Activated gamma-delta T cell treated with Interleukin-2 at 50 U/mL for 16 hours (primary cell): ENCODE measurements around the gene BAHCC1.

Experiments
- DNase-seq: peaks from one replicate; pipeline ENCODE4 v3.0.0-alpha.2; 2020

Gene BAHCC1

DNA sequence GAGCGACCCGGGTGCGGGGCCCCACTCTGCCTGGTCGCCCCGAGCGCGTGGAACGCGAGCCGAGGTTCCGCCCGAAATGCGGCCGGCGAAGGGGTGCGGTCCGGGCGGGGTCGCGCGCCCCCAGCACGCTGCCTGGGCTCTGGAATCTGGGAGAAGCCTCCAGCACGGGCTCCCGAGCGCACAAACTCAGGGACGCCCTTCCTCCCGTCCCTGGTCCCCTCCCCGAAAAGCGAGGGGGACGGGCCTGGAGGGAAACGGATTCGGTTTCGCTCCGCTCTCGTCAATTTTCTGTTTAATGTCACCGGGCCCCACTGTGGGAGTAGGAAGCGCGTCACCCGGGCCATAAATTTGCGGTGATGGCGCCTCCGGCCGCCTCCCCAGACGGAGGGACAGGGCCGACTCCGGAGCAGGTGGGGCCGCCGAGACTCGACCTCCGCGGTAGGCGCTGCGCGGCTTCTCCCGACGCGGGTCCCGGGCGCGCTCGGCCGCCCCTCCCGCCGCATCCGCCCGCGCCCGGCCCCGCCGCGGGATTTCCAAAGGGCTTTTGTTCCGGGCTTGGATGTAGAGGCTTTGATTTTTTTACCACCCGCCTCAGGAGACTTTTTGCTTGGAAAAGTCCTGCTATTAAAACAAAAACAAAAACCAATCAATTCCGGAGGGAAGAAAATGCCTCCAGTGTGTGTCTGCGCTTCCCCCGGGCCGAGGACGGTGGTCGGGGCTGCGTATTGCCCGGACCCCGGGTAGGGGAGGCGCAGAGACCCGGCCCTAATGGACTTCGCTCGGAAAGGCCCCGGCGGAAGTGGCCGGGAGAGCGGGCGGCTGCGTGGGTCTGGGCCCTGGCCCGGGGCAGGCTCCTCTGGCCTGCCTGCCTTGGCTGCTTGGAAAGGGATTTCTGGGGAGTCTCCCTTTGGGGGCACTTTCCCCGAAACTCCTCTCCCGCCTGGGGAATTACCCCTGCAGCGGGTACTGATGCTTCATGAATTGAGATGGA, 7.9 kb upstream of the BAHCC1 start:
- DNase-seq: no peak

DNA sequence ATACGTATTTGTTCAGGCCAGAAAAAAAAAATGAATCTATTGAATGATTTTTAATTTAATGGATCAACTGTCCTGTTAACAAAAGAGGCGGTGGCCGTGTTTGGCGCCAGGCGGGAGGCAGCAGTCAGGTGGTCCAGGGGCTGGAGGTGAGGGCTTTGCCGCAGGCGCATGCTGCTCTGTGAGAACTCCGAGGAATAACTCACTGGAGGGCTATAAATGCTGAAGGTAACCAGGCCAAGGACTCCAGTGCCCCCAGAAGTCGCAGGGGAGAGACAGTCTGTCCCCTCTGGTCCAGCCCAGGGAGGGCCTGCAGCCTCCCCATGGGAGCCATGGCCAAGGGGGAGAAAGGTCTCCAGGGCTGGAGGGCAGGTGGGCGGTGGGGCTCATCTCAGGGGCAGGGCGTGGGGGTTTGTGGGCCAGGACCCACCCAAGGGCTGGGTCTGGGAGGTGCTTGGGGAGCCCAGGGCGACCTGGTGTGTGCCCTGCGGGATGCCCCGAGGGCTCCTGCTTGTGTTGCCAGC, 7.1 kb upstream of the BAHCC1 start:
- no peak for DNase-seq

DNA sequence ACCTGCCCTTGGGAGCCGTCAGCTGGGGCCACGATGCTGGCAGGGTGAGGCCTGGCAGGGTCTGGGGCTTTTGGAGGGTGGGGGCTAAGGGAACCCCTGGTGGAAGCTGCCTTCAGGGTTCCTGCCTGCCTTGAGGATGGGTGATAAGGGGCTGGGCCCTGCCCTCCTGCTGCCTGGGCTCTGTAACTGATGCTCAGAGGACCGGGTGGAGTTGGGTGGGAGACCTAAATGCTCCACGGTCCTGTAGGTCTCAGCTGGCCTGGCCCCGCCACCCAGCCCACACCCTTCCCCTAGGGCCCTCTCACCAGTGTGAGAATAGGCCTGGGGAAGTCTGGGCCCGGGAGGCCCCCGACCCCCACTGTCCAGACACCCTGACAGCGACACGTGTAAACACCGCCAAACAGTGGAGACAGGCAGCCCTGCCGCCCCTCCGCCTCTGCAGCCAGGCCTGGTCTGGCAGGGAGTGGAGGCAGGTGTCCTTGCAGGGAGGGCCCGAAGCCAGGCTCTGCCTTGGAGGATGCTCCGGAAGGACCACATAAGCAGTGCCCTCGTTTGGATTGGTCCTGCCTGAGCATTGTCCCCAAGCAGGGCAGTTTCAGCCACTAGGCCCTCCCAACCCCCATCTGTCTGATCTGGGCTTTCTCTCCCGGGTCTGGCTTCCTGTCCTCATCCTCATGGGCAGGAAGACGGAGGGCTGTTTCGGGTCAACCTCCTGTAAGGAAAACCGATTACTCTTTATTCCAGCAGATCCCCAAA, 6.5 kb upstream of the BAHCC1 start:
- DNase-seq: no peak

DNA sequence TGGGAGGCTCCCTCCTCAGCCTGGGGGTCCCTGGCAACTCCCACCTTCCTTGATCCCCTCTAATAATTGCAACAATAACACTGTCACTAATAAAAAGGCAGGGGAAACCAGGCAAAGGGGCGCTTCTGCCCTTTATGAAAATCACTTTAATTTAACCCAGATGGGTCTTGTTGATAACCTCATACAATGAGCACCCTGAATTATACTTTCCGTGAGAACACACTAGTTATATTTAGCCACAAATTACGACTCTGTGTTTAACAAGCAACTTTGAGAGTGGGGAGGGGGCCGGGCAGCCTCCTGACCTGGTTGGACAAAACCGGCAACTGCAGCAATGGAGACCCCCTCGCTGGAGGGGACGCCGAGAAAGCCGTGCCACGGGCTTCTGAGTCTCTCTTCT, 5.7 kb upstream of the BAHCC1 start:
- DNase-seq: no peak

DNA sequence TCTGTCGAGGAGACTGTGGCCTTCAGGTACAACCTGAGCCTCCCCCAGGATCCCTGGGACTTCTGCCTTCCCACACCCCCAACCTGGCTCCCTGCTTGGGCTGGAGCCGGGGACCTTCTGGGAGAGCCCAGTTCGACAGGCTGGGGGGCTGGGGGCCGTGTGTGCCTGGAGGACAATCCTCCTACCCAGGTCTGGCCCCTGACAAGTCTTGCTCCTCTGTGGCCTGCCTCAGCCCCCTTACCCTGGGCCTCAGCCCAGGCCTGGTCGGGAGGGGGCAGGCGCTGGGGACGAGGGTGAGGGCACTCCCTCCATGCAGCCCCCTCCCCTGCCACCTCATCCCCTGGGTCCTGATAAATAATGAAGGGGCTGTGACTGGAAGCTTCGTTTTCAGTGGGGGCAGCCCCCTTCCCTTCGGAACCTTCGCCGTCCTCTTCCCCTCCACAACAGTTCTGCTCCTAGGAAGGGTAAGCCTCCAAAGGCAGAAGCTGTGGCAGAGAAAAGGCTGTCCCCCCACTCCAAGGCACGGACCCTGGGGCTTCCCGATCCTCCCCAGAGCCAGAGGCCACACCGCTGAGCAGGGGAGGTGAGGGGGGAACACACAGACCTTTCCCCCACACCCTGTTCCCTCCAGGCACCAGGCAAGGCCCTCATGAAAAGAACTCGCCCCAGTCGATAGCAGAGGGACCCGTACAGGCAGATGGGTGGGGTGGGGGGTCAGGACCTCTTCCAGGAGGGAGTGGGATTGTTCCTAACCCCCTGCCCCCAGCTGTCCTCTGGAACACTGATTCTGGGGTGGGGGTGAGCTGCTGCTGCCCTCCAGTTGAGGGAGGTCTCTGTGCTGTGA, 5.0 kb upstream of the BAHCC1 start:
- no peak for DNase-seq

DNA sequence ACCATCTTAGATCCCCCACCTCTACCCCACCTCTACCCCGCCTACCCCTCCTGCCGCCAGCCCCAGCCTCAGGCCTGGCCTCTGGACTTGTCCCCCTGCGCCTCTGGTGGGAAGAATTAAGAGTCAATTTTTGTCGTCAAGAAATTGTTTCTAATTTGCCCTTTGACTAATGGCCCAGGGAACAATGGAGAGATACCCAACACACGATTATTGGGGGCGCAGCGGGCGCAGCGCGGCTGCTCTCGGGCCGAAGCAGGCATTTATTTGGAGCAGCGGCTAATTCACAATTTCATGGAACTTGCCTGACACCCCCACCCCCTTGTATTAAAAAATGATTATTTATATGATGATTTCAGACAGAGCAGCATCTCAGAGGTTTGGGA, 4.4 kb upstream of the BAHCC1 start:
- DNase-seq: no peak

DNA sequence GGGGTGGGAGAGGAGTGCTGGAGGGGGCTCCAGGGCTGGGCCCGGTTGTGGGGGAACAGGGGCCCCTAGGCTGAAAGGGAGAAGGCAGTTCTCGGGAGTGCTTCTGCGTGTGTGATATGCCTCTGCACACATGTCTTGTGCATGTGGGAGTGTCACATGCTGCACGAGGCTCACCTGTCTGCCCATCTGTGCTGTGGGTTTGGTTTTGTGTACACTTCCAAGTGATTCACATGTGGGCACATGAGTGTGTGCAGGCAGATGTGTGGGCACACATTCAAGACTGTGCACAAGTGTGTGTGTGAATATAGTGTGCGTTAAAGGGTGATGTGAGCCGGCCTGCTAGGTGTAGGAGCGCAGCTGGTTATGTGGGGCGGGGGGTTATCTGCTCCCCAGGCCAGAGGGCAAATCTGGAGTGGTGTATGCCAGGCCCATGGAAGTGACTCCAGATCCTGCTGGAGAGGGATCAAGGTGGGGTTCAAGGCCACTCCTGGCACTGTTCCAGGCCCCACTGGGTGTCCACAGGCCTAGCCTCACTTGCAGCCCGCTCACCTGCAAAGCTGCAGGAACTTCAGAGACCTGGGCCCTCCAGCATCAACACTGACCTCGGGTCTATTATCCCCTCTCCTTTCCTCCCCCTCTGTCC, 3.8 kb upstream of the BAHCC1 start:
- DNase-seq: no peak

DNA sequence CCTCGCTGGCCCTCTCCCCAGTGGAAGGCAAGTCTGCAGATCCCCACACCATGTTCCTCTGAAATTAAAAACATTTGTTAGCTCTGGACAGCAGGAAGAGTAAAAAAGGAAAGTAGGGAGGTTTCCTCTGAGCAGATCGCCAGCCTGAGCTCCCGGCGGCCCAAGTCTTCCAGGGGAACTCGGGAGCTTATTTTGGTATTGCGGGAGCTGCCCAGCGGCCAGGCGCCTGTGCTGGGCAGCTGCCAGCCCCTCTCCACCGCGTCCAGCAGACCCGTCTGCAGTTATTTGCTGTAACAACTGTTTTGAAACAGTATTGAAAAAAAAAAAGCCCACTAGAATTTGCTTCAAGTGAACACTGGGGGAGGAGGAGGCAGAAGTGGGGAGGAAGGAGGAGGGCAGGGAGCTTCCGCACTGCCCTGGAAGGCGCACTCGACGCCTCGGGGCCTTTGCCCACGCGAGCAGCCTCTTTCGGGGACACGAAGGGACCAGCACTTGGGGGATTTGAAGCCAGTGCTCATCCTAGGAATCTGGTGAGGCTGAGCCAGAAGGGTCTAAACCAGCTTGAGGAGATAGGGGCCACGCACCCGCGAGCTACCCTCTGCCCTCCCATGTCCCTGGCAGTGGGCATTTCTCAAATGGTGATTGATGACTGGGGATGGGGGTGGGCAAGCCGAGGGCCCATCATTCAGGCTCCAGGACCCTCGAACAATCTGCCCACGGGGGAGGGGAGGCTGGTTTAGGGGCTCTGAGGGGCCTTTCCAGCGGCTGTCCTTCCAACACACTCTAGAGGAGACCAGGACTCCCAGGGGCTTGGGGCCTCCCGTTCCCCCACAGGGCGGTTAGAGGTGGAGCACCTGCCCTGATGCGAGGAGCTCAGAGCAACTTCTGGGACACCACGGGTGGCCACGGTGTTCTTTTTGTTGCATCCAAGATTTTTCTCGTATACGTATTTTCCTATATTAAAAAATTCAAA, 3.0 kb upstream of the BAHCC1 start:
- DNase-seq: no peak

DNA sequence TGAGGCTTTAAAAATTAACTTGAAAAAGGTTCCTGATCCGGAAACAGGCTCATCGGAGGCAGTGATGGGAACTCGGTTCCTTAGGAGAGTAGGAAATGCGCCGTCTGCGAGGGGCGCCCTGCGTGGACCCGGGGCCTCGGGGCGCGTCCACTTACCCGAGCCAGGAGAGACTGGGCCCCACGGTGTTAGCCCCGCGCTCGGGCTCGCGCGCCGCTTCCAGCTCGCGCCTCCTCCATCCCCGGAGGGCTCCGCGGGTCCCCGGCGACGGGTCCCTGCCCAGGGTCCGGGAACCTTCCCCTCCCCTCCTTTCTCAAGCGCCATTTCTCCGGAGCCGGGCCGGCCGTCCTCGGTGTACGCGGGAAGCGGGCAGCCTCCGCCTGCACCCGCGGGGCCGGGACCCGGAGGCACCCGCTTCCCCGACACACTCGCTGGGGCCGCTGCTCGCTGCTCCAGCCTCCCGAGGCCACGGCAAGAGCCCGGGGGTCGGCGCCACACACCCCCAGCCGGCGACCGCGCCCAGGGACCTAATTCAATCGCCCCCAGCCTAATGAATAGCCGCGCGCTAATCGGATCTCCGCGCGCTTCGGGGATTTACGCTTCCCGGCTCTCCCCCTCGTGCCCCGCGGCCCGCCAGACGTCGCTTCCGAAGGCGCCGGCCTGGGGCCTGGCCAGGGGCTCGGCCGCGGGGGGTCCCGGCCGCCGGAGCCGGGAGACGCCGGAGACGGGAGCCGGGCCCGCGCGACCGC, 2.2 kb upstream of the BAHCC1 start:
- no peak for DNase-seq

DNA sequence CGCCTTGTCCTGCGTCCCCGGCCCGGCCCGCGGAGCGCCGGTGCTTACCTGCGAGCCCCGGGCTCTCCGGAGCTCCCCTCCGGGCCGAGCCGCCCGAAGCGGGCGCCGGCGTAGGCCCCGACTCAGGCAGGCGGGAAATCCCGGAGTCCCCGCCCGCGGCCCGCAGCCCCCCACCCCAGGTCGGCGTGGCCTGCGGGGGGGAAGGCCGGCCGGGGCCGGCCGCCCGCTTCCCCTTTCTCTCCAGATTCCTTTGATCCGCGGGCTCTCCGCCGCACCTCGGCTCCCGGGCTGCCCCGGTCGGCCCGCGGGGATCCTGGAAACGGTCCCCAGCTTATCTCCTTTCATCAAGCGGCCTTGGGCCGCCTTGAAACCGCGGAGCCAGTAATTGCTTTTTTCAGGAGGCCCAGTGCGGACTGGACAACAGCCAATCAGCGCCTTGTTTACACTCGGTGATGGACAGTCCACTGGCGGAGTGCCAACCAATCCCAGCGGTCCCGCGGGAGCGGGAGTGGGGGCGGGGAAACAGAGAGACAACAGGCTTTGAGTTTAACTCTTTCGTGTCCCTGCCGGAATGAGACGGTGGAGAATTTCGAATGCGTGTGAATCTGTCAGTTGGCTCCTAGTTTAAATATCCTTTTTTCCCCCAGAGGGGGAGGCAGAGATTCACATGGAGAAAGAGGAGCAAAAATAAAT, 1.4 kb upstream of the BAHCC1 start:
- DNase-seq: no peak

DNA sequence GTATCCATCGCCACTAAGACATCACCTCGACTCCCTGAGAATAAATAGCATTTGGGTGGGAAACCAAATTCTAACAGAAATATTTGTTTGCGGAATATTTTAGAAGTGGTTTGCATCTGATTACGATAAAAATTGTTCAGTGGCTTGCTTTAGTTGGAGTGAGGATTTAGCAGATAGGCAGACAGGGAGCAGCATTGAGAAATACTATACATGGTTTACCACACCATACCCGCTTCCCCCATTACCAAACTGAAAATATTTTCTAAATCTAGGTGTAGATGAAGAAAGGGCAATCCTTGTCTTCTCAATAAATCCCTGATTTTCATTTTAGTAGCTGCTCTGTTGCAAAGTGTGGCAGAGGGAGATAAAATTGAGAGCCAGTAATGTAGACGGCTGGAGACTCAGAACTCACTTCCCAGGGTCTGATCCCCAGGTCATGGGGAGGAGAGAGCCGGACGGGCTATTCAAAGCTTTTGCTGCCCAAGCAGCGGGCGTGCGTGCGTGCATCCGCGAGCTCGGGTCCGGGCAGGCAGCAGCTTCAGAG, 808 bp upstream of the BAHCC1 start:
- no peak for DNase-seq

DNA sequence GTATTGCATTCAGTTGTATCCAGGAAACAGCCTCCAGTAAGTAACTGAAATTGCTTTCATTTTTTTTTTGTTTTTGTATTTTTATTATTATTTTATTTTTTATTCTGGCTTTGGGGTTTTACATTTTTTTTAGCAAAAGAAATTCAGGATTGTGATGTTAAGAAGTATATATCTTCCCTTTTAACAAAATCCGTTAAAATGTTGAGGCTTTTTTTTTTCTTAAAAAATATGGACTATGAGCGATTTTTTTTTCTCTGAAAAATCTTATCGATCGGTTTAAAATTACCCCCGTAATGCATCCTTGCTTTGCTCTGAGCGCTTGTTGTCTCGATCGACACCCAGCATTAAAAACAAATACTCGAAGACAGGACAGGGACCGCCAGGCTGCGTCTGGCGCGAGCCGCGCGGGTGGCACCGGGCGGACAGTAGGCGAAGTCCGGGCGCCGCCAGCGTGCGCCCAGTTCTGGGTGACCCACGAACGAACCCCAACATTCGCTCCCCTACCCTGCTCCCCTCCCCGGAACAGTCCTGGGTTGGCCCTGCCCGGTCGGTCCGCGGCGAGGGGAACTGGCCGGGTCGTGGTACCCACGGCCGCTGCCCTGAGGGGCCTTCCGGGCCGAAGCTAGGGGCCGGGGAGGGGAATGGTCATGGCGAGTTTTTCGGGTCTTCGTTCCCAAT, 482 bp downstream of the BAHCC1 start:
- no peak for DNase-seq

DNA sequence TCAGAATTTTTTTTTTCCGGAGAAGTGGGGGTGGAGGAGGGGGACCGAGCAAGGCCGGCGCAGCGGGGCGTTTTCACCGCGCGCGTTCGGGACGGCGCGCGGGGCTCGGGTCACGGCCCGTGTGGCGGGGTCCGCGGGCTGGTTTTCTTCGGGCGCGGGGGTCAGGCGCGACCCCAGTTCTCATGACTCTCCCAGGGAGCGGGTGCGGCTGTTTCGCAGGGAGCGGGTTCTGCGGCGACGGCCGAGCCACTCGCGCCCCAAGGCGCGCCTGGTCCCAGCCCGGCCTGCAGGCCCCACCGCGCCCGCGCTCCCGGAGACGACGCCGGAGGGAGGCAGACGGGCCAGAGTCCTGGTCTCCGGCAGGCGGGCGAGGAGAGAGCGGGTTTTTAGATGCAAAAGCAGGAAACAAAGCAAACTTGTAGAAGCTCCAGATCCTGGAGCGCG, 1.0 kb downstream of the BAHCC1 start:
- DNase-seq: no peak

DNA sequence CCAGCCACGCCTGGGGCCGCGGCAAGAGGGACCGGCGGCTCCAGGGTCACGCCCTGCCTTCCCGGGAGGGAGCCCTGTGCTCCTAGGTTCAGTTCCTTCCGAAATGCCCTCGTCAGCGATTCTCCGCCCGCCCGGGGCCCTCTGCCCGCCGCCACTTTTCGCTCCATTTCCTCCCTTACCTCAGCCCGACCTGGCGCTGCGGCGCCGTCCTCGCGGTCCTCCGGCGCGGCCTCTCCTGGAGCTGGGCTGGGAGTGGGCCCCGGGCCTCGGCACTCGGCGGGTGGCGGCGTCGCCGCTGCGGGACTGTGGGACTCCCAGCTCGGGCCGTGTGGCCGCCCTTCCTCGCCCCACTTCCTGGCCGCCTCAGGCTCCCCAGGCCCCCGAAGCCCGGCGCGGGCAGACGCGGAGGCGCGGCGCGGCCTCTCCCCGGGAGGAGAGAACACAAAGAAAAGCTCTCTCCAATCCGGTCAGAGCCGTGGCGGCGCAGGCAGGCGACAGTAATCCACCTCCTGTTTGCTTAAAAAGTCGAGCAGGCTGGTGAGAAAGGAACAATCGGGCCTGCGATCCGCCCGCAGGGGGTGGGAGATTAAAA, 1.6 kb downstream of the BAHCC1 start:
- DNase-seq: no peak

DNA sequence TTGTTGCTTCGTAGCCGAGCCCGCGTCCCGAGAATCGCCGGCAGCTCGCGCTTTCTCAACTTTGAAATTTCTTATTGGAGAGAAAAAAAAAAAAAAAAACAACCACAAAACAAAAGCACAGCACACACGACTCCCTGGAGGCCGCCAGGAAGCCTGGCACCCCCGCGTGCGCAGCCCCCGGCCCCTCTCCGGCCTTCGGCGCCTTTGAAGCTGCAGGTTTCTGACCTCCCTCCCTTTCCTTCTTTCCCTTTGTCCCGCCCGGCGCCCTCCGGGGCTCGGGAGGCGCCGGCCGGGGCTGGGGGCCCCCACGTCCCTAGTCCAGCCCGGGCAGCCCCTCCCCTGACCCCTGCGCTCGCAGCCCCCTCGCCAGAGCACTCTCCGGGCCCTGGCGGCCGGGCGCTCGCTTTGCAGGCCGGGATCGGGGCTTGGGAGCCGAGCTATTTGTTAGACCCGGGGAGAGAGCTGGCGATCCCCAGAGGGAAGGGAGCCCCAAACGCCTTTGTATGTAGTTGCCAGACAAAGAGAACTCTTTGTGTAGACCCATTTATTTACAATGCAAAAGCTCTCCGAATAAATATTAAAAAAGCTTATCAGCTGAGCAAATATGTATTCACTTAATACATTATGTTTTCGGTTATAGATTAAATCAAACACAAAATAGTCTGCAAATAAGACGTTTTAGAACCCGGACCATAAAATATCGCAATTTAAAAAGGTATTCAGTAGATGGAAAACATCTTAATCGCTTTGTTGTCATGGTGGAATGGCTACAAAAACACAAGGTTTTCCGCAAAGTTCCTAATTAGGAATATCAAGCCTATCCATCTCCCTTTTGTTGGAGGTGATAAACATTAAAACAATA, 2.3 kb downstream of the BAHCC1 start:
- no peak for DNase-seq

DNA sequence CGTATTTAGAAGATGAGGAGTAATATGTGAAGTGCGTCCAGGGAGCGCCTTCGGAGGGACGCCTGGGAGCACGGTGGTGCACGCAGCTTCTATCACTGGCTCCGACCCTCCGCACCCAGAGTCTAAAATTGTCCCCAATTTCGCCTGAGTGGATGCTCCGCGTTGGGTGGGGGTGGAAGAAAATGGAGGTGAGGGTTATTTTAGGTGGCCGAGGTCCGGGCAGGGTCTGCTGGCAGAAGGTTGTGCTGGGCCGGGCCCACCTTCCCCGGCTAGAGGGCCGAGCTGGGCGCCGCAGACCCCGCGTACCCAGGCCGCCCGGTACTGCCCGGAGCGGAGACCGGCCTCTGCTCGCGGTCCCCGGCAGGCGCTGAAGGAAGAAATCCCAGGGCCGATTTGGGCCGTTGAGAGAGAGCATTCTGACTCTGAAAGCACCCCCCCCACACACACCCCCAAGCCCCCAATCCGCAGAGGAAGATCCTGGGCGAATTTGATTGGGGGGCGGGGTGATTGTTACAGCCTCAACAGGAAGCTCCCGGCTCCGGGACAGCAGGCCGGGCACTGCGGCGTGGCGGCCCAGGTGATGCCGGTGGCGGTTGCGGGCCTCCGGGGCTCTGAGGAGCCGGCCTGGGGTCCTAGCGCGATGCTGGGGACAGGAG, 3.0 kb downstream of the BAHCC1 start:
- no peak for DNase-seq
